ENCODE results near the gene GSTK1.

The GSTK1 gene

DNA sequence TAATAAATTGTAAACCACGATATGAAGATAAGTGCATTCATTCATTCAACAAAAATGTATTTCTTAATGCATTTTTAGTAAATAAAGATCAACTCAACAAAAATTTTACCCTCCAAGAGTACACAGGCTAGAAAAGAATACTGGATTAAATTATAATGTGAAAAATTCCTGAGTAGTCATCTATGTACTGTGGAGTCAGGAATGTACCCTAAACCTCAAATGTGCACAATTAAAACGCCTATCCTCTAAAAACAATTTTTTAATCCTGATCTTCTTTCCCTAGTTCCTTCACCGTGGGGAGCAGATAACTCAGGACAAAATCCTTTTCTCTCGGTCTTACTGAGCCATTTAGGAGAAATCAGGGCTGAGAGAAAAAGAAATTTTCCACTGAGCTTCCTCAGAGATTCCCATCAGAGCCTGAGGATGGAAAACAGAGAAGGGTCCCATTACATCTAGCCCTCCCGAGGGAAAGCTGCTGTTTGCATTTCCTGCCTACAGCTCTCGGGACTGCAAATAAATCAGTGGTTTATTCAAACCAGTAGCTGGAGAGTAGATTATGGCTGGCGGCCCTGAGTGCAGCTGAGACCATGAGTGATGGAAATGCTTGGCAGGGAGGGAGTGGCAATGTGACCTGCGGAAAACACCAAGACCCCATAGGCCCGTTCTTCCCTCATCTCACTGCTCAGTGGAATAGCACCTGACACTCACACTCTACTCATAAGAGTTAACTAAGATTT lies 34.0 kb upstream of the GSTK1 start:
- no peaks in the 10 kb centered on the region for H3K27me3 ChIP-seq (ENCODE audit: control insufficient read depth, insufficient read depth, low read length)
- H3K36me3 ChIP-seq (ENCODE audit: control insufficient read depth, insufficient read depth, low read length): no peaks in the 10 kb centered on the region
- H3K9ac ChIP-seq (ENCODE audit: low read length): no peak overlapping the region
- no peak overlapping the region for H3K4me3 ChIP-seq (ENCODE audit: low read length)
- H3K4me1 ChIP-seq (ENCODE audit: control insufficient read depth, insufficient read depth, low read length): no peaks in the 10 kb centered on the region
- no peak overlapping the region for H3K27ac ChIP-seq (ENCODE audit: low read depth, low read length)

DNA sequence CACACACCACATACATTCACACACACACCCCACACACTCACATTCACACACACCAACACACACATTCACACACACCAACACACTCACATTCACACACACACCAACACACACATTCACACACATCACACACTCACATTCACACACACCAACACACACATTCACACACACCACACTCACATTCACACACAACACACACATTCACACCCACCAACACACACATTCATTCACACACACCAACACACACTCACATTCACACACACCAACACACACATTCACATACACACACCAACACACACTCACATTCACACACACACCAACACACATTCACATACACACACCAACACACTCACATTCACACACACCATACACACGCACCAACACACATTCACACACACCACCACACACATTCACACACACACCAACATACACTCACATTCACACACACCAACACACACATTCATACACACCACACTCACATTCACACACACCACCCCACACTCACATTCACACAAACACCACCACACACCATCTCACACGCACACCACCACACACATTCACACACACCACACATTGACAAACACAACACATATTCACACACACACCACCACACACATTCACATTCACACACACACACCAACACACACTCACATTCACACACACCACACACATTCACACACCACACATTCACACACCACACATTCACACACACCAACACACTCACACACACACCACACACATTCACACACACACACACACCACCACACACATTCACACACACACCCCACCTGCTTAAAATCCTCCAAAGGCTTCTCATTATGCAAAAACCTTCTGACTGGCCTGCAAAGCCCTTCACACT lies 32.4 kb upstream of the GSTK1 start:
- H3K9ac ChIP-seq (ENCODE audit: low read length): no peak overlapping the region
- no peak overlapping the region for H3K4me3 ChIP-seq (ENCODE audit: low read length)
- no peaks in the 10 kb centered on the region for H3K27me3 ChIP-seq (ENCODE audit: control insufficient read depth, insufficient read depth, low read length)
- H3K4me1 ChIP-seq (ENCODE audit: control insufficient read depth, insufficient read depth, low read length): no peaks in the 10 kb centered on the region
- no peaks in the 10 kb centered on the region for H3K36me3 ChIP-seq (ENCODE audit: control insufficient read depth, insufficient read depth, low read length)
- H3K27ac ChIP-seq (ENCODE audit: low read depth, low read length): no peak overlapping the region

DNA sequence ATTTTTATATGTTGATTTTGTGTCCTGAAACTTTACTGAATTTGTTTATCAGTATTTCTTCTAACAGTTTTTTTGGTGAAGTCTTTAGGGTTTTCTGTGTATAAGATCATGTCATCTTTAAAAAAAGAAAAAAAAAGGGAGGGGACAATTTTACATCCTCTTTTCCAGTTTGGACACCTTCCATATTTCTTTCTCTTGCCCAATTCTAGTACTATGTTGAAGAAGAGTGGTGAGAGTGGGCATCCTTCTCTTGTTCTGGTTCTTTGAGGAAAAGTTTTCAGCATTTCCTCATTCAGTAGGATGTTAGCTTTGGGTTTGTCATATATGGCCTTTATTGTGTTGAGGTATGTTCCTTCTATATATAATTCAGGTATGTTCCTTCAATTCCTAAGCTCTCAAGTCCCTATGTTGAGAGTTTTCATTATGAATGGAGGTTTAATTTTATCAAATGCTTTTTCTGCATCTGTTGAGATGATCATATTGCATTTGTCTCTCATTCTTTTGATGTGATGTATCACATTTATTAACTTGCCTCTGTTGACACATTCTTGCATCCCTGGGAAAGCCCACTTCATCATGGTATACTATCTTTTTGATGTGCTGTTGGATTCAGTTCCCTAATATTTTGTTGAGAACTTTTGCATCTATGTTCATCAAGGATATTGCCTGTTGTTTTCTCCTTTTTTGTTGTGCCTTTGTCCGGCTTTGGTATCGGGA lies 29.3 kb upstream of the GSTK1 start:
- Histone ChIP-seq H3K9ac (ENCODE audit: low read length) (no peak overlapping the region), H3K4me3 (ENCODE audit: low read length) (no peak overlapping the region), H3K36me3 (ENCODE audit: control insufficient read depth, insufficient read depth, low read length) (no peaks in the 10 kb centered on the region), H3K4me1 (ENCODE audit: control insufficient read depth, insufficient read depth, low read length) (no peaks in the 10 kb centered on the region), H3K27me3 (ENCODE audit: control insufficient read depth, insufficient read depth, low read length) (no peaks in the 10 kb centered on the region), H3K27ac (ENCODE audit: low read depth, low read length) (no peak overlapping the region)

DNA sequence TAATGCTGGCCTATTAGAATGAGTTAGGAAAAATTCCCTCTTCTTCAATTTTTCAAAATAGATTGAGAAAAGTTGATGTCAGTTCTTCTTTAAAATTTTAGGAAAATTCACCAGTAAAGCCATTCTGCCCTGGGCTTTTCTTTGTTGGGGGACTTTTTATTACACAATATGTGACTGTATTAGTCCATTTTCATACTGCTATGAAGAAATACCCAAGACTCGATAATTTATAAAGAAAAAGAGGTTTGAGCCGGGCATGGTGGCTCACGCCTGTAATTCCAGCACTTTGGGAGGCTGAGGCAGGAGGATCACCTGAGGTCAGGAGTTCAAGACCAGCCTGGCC lies 28.7 kb upstream of the GSTK1 start:
- H3K9ac ChIP-seq (ENCODE audit: low read length): no peak overlapping the region
- H3K4me3 ChIP-seq (ENCODE audit: low read length): no peak overlapping the region
- no peak overlapping the region for H3K27ac ChIP-seq (ENCODE audit: low read depth, low read length)
- H3K27me3 ChIP-seq (ENCODE audit: control insufficient read depth, insufficient read depth, low read length): no peaks in the 10 kb centered on the region
- no peaks in the 10 kb centered on the region for H3K36me3 ChIP-seq (ENCODE audit: control insufficient read depth, insufficient read depth, low read length)
- no peaks in the 10 kb centered on the region for H3K4me1 ChIP-seq (ENCODE audit: control insufficient read depth, insufficient read depth, low read length)

DNA sequence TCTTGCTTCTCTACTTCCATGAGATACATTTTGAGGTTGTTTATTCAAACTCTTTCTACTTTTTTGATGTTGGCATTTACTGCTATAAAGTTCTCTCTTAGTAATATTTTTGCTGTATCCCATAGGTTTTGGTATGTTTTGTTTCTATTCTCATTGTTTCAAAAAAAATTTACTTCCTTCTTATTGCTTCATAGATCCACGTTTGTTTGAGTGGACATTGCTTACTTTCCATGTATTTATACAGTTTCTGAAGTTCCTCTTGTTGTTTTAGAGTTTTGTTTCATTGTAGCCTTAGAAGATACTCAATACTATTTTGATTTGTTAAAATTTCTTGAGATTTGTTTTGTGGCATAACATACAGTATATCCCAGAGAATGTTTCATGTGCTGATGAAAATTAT lies 27.7 kb upstream of the GSTK1 start:
- Histone ChIP-seq H3K4me3 (ENCODE audit: low read length) (no peak overlapping the region), H3K27me3 (ENCODE audit: control insufficient read depth, insufficient read depth, low read length) (no peaks in the 10 kb centered on the region), H3K9ac (ENCODE audit: low read length) (no peak overlapping the region), H3K36me3 (ENCODE audit: control insufficient read depth, insufficient read depth, low read length) (no peaks in the 10 kb centered on the region), H3K27ac (ENCODE audit: low read depth, low read length) (no peak overlapping the region), H3K4me1 (ENCODE audit: control insufficient read depth, insufficient read depth, low read length) (no peaks in the 10 kb centered on the region)

DNA sequence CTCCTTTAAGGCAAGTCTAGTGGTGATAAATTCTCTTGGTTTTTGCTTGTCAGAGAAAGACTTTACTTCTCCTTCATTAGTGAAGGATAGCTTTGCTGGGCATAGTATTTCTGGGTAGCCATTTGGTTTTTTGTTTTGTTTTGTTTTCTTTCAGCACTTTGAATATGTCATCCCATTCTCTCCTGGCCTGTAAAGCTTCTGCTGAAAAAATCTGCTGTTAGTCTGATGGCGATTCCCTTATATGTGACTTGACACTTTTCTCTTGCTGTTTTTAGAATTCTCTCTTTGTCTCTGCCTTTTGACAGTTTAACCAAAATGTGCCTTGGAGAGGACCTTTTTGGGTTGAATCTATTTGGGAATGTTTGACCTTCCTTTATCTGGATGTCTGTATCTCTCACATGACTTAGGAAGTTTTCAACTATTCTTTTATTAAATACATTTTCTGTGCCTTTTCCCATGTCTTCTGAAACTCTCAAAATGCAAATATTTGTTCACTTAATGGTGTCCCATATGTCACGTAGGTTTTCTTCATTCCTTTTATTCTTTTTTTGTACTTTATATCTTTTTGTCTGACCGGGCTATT lies 26.7 kb upstream of the GSTK1 start:
- H3K36me3 ChIP-seq (ENCODE audit: control insufficient read depth, insufficient read depth, low read length): no peaks in the 10 kb centered on the region
- H3K27ac ChIP-seq (ENCODE audit: low read depth, low read length): no peak overlapping the region
- H3K27me3 ChIP-seq (ENCODE audit: control insufficient read depth, insufficient read depth, low read length): no peaks in the 10 kb centered on the region
- no peak overlapping the region for H3K9ac ChIP-seq (ENCODE audit: low read length)
- no peak overlapping the region for H3K4me3 ChIP-seq (ENCODE audit: low read length)
- no peaks in the 10 kb centered on the region for H3K4me1 ChIP-seq (ENCODE audit: control insufficient read depth, insufficient read depth, low read length)

DNA sequence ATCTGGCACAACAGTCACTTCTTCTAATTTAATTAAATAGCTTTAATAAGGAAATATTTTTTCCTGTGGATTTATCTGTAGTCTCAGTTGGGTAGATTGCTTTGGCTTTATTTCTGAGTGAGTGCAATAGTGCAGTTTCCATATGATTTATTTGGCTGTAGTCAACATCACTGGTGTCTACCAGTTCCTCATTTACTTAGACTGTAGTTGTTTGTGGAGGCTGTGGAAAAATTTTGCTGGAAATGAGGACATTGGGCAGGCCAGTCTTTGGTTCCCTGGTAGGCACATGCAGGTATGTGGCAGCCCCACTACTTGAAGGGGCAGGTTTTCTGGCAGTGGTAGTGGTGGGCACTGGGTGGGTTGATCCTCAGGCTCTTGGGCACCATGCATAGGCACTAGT lies 25.9 kb upstream of the GSTK1 start:
- Histone ChIP-seq H3K4me1 (ENCODE audit: control insufficient read depth, insufficient read depth, low read length) (no peaks in the 10 kb centered on the region), H3K27ac (ENCODE audit: low read depth, low read length) (no peak overlapping the region), H3K27me3 (ENCODE audit: control insufficient read depth, insufficient read depth, low read length) (no peaks in the 10 kb centered on the region), H3K4me3 (ENCODE audit: low read length) (no peak overlapping the region), H3K36me3 (ENCODE audit: control insufficient read depth, insufficient read depth, low read length) (no peaks in the 10 kb centered on the region), H3K9ac (ENCODE audit: low read length) (no peak overlapping the region)

DNA sequence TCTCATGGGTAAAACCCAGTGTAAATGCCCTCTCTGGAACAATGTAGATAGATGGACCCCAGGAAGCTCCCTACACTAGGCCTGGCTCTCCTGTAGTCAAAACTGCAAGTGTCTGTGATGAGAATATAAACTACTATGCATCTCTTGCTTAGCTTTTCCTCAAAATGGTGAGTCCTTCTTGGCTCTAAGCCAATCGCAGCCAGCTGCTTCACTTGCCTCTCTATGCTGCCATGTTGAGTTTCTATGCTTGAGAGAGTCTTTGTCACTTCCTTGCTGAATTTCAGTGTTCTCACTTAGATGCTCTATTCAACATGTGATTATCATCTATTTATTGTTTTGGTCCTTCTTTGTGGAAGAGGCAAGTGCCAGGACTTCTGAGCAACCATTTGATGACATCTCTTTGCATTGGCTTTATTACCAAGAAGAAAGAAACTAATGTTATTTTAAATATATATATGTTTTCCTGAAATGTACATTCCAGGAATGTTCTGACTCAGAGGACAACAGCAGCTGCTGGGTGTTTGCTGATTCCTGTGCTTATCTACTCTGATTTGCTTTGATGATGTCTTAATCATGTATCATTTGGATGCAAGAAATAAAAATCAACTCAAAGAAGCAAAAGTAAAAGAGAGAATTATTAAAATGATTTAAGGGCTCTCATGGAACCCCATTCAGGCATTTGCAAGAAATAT lies 24.8 kb upstream of the GSTK1 start:
- no peak overlapping the region for H3K9ac ChIP-seq (ENCODE audit: low read length)
- no peak overlapping the region for H3K27ac ChIP-seq (ENCODE audit: low read depth, low read length)
- H3K4me3 ChIP-seq (ENCODE audit: low read length): no peak overlapping the region
- no peaks in the 10 kb centered on the region for H3K36me3 ChIP-seq (ENCODE audit: control insufficient read depth, insufficient read depth, low read length)
- no peaks in the 10 kb centered on the region for H3K4me1 ChIP-seq (ENCODE audit: control insufficient read depth, insufficient read depth, low read length)
- H3K27me3 ChIP-seq (ENCODE audit: control insufficient read depth, insufficient read depth, low read length): no peaks in the 10 kb centered on the region

DNA sequence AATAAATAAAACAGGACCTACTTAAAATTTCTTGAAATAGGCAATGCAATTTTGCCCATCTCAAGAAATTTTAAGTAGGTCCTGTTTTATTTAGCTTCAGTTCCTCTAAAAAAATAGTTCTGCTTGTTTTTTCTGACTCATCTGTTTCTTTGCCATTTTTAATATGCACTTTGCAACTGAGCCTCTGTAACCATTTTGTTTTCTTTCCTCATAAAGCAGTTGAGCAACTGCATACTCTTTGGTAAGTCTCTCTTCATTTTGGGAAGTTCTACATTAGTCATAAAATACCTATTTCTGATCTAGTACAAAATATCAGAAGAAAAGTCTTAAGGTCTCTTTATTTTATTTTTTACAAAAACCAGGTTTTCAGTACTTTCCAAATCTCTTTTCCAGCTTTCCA lies 23.4 kb upstream of the GSTK1 start:
- Histone ChIP-seq H3K4me3 (ENCODE audit: low read length) (no peak overlapping the region), H3K27me3 (ENCODE audit: control insufficient read depth, insufficient read depth, low read length) (no peaks in the 10 kb centered on the region), H3K36me3 (ENCODE audit: control insufficient read depth, insufficient read depth, low read length) (no peaks in the 10 kb centered on the region), H3K4me1 (ENCODE audit: control insufficient read depth, insufficient read depth, low read length) (no peaks in the 10 kb centered on the region), H3K9ac (ENCODE audit: low read length) (no peak overlapping the region), H3K27ac (ENCODE audit: low read depth, low read length) (no peak overlapping the region)

DNA sequence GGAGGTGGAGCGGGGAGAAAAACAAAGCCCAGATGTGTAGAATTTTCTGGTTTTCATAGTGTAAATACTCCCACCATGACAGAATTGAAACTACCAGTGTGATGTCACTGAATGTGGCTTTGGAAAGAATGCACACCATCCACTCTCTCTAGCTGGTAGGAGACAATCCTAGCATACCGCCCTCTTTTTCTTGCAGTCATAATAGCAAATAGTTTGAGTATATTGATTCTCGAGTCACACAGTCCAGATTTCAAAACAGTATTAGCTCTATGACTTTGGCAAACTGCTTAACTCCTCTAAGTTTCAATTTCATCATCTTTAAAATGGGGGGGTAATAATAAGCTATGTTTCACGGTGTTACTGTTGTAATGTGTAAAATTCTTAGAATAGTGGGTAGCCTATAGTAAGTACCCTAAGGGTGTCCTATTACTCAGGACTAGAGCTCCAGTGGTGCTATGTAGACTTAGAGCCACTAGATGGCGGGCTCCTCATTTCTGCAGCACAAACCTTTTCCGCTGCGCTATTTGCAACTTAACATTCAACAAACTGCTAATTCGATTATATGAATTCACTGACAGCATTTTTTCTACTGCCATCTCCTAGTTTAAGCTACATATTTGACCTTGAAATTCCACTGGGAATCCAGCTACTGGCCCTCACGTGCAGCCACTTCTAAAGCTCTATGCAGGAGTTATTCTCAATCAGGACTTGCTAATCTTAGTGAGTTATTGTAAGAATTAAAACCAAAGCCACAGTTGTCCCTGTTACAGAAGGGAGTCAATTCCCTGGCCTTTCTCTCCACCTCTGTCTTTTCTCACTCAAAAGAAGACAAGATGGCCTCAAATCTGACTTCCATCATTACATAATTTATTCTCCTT lies 22.7 kb upstream of the GSTK1 start:
- H3K27ac ChIP-seq (ENCODE audit: low read depth, low read length): no peak overlapping the region
- H3K27me3 ChIP-seq (ENCODE audit: control insufficient read depth, insufficient read depth, low read length): no peaks in the 10 kb centered on the region
- H3K36me3 ChIP-seq (ENCODE audit: control insufficient read depth, insufficient read depth, low read length): no peaks in the 10 kb centered on the region
- no peak overlapping the region for H3K4me3 ChIP-seq (ENCODE audit: low read length)
- H3K9ac ChIP-seq (ENCODE audit: low read length): no peak overlapping the region
- no peaks in the 10 kb centered on the region for H3K4me1 ChIP-seq (ENCODE audit: control insufficient read depth, insufficient read depth, low read length)

DNA sequence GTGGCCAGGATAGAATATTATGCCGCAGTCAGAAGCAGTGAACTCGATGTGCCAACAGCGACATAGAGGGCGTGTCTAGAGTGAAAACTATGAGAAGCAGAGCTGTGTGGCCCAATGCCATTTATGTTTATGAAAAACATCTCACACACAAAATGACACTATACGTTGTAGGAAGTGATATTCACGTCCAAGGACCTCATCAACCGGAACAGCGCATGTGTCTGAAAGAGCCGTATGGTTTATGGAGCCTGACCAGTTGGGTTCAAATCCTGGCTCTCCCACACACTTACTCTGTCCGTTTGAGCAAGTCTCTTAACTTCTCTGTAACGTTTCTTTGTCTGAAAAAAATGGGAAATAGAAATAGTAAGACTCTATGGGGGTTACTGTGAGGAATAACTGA lies 20.9 kb upstream of the GSTK1 start:
- H3K4me3 ChIP-seq (ENCODE audit: low read length): no peak overlapping the region
- H3K27me3 ChIP-seq (ENCODE audit: control insufficient read depth, insufficient read depth, low read length): no peaks in the 10 kb centered on the region
- no peak overlapping the region for H3K9ac ChIP-seq (ENCODE audit: low read length)
- H3K36me3 ChIP-seq (ENCODE audit: control insufficient read depth, insufficient read depth, low read length): no peaks in the 10 kb centered on the region
- H3K4me1 ChIP-seq (ENCODE audit: control insufficient read depth, insufficient read depth, low read length): no peaks in the 10 kb centered on the region
- no peak overlapping the region for H3K27ac ChIP-seq (ENCODE audit: low read depth, low read length)
